ENCODE measurements around the gene PDE9A.
"Not testable (repeated sequence)": the region's sequence is repeated elsewhere in the genome, so short reads cannot be mapped to it uniquely, and the experiment has no call there.

The PDE9A gene

GRCh38 chr21:42720484-42720883 lies 67.1 kb downstream of the PDE9A start:
- not testable (repeated sequence) for DNase-seq

GRCh38 chr21:42721341-42721824 lies 68.0 kb downstream of the PDE9A start:
- no peak for DNase-seq

- DNase-seq, result no peak
These were observed 68.7 kb downstream of the PDE9A start for GRCh38 chr21:42722153-42722552.

GRCh38 chr21:42722808-42723473 lies 69.5 kb downstream of the PDE9A start:
- no peak for DNase-seq

- DNase-seq, result no peak
These were observed 71.0 kb downstream of the PDE9A start for GRCh38 chr21:42724226-42724920.

GRCh38 chr21:42725416-42725930 lies 72.1 kb downstream of the PDE9A start:
- DNase-seq, result no peak

GRCh38 chr21:42731264-42732032 lies 78.0 kb downstream of the PDE9A start:
- no peak for DNase-seq

- DNase-seq, result no peak
These were observed 78.6 kb downstream of the PDE9A start for GRCh38 chr21:42732033-42732410.

GRCh38 chr21:42733037-42733627 lies 79.7 kb downstream of the PDE9A start:
- DNase-seq, result no peak

- DNase-seq, result no peak
These were observed 80.5 kb downstream of the PDE9A start for GRCh38 chr21:42733874-42734273.

- DNase-seq, result no peak
These were observed 81.0 kb downstream of the PDE9A start for GRCh38 chr21:42734323-42734971.

GRCh38 chr21:42735061-42735460 lies 81.6 kb downstream of the PDE9A start:
- no peak for DNase-seq

- DNase-seq, result no peak
These were observed 82.5 kb downstream of the PDE9A start for GRCh38 chr21:42735944-42736343.

- no peak for DNase-seq
These were observed 83.4 kb downstream of the PDE9A start for GRCh38 chr21:42736646-42737350.

GRCh38 chr21:42737951-42738590 lies 84.7 kb downstream of the PDE9A start:
- peak; percentile 59 to 70 for DNase-seq

- DNase-seq, result no peak
These were observed 85.9 kb downstream of the PDE9A start for GRCh38 chr21:42739061-42739931.

GRCh38 chr21:42740405-42740909 lies 87.0 kb downstream of the PDE9A start:
- no peak for DNase-seq

- no peak for DNase-seq
These were observed 87.6 kb downstream of the PDE9A start for GRCh38 chr21:42741066-42741465.

GRCh38 chr21:42744520-42745445 lies 91.4 kb downstream of the PDE9A start:
- no peak for DNase-seq

All from AML-193 (cell line).